Lower leg skin (tissue), 3 donors: ENCODE results near the gene IFTAP.

Source experiments
- CTCF ChIP-seq, 3 donors: fragments of 450-650 bp; IDR thresholded peaks; one replicate each; pipeline ENCODE4 v1.5.1; 2016; ENCODE audit warnings: antibody characterized with exemption in 3 of 3, mild to moderate bottlenecking in 3 of 3, moderate library complexity in 2 of 3
- POLR2A ChIP-seq, 2 donors: fragments of 450-650 bp; IDR thresholded peaks; one replicate each; pipeline ENCODE4 v1.6.1; 2016 to 2017; ENCODE audit warnings: antibody characterized with exemption in 2 of 2, mild to moderate bottlenecking in 1 of 2, moderate library complexity in 1 of 2

- TF ChIP-seq CTCF (IDR thresholded peaks at IDR 0.05), result no peak
- TF ChIP-seq POLR2A (IDR thresholded peaks at IDR 0.05), result no peak
These were observed 41.0 kb downstream of the IFTAP start for GRCh38 chr11:36635066-36635862.
